ENCODE results near the gene MAPKAPK2. TPM values are rescaled to one million over a fixed set of nuclear protein-coding genes. Genes with fewer than 3 reads are reported as not detected.

Gene MAPKAPK2
- total and polyA plus RNA-seq, 2 of the 13 experiments (the other 11 are each of a cell fraction or from before 2014, with no cell fraction given): 16.6 to 34.0 TPM

- WGBS (ENCODE audit: low lambda C conversion rate): 40% methylated on average over 6 of the region's 6 CpGs
- ATAC-seq: no peak
These were observed 20.0 kb upstream of the MAPKAPK2 start for GRCh38 chr1:206664740-206665139.

DNA sequence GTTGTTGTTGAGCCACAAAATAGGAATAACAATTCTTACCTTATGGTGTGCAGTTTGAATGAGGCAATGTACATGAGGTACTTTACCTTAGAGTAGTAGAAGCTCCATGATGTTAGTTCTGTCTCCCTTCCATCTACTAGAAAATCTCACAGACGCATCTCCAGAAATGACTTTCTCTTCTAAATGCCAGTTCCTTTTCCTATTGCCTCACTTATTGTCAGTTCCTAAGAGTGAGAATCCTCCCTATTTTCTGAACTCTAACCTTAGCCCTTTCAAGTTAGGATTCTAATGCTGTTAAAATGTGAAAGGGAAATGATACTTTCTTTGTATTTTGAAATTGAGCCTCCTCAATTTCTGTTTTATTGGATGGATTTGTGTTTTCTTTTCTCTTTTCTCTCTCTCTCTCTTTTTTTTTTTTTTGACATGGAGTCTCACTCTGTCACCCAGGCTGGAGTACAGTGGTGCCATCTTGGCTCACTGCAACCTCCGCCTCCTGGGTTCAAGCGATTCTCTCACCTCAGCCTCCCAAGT, 18.6 kb upstream of the MAPKAPK2 start:
- ChIA-PET CTCF (ENCODE audit: low intra/inter-chr PET ratio, low total read pairs) (no interaction called here), POLR2A (no interaction called here)
- H3K4me2 ChIP-seq (ENCODE audit: low read depth, low read length): no peak overlapping the region
- no peak overlapping the region for H3K4me3 ChIP-seq (replicated peaks in 1 of 3; ENCODE audit: insufficient read depth in 1 of 3, low read depth in 2 of 3, low read length in 3 of 3)
- H3K36me3 ChIP-seq (replicated peaks in 1 of 2; ENCODE audit: control insufficient read depth in 1 of 2, insufficient read depth in 2 of 2, low read length in 2 of 2): no peaks in the 10 kb centered on the region
- peaks cover 2 to 43% of the 10 kb centered on the region in 2 experiments; a peak in 4 of 5 replicates for H3K27me3 ChIP-seq (ENCODE audit: control insufficient read depth in 1 of 2, insufficient read depth in 2 of 2, low read length in 2 of 2)
- 0 out of 2 replicates have a peak, but pooled peaks cover 7% of the 10 kb centered on the region for H3K4me1 ChIP-seq (ENCODE audit: insufficient read depth, low read length)
- FAIRE-seq (no peak), ATAC-seq (no peak), DNase-seq (ENCODE audit: low spot score) (no peak)
- intact Hi-C loops (cut with micrococcal nuclease; ENCODE audit: unreplicated experiment) (no loop called here), in situ Hi-C loops (cut with HindIII; ENCODE audit: extremely low pct_ligation_motif_present, low pct_unique_long_range_greater_than_20kb) (loop anchor here (5.0 kb wide), 1 partner anchor 34 kb away; no protein-coding TSS in a partner anchor)
- H3K9me3 ChIP-seq (ENCODE audit: low read length): no peaks in the 10 kb centered on the region
- no peak overlapping the region for H2AFZ ChIP-seq (ENCODE audit: low read length)
- no peak overlapping the region for H3K27ac ChIP-seq (ENCODE audit: extremely low read length, insufficient read depth, low read length)
- no TSS peak for BruUV-seq (replicated peaks)
- WGBS (ENCODE audit: low lambda C conversion rate): 62% methylated on average over 3 of the region's 3 CpGs
- no peak overlapping the region for H3K9ac ChIP-seq (ENCODE audit: insufficient read depth, low read depth, low read length)
- H4K20me1 ChIP-seq (ENCODE audit: insufficient read depth, low read length): no peaks in the 10 kb centered on the region
- no peaks in the 10 kb centered on the region for H3K79me2 ChIP-seq (ENCODE audit: insufficient read depth, low read length)
- no peak for TF ChIP-seq ZNF264 (CRISPR knock-in tag; IDR thresholded peaks at IDR 0.05)
- TF ChIP-seq ZNF549 (CRISPR knock-in tag; IDR thresholded peaks at IDR 0.05): no peak
- TF ChIP-seq, protein P1, sequence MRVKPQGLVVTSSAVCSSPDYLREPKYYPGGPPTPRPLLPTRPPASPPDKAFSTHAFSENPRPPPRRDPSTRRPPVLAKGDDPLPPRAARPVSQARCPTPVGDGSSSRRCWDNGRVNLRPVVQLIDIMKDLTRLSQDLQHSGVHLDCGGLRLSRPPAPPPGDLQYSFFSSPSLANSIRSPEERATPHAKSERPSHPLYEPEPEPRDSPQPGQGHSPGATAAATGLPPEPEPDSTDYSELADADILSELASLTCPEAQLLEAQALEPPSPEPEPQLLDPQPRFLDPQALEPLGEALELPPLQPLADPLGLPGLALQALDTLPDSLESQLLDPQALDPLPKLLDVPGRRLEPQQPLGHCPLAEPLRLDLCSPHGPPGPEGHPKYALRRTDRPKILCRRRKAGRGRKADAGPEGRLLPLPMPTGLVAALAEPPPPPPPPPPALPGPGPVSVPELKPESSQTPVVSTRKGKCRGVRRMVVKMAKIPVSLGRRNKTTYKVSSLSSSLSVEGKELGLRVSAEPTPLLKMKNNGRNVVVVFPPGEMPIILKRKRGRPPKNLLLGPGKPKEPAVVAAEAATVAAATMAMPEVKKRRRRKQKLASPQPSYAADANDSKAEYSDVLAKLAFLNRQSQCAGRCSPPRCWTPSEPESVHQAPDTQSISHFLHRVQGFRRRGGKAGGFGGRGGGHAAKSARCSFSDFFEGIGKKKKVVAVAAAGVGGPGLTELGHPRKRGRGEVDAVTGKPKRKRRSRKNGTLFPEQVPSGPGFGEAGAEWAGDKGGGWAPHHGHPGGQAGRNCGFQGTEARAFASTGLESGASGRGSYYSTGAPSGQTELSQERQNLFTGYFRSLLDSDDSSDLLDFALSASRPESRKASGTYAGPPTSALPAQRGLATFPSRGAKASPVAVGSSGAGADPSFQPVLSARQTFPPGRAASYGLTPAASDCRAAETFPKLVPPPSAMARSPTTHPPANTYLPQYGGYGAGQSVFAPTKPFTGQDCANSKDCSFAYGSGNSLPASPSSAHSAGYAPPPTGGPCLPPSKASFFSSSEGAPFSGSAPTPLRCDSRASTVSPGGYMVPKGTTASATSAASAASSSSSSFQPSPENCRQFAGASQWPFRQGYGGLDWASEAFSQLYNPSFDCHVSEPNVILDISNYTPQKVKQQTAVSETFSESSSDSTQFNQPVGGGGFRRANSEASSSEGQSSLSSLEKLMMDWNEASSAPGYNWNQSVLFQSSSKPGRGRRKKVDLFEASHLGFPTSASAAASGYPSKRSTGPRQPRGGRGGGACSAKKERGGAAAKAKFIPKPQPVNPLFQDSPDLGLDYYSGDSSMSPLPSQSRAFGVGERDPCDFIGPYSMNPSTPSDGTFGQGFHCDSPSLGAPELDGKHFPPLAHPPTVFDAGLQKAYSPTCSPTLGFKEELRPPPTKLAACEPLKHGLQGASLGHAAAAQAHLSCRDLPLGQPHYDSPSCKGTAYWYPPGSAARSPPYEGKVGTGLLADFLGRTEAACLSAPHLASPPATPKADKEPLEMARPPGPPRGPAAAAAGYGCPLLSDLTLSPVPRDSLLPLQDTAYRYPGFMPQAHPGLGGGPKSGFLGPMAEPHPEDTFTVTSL (CRISPR knock-in tag; IDR thresholded peaks at IDR 0.05; ENCODE audit: borderline replicate concordance): no peak
- TF ChIP-seq PAX8 (CRISPR knock-in tag; IDR thresholded peaks at IDR 0.05; ENCODE audit: borderline replicate concordance): no peak
- TF ChIP-seq ZFP82 (CRISPR knock-in tag; IDR thresholded peaks at IDR 0.05; ENCODE audit: borderline replicate concordance): no peak
- no peak for TF ChIP-seq TBX2 (CRISPR knock-in tag; IDR thresholded peaks at IDR 0.05; ENCODE audit: borderline replicate concordance)
- no peak for TF ChIP-seq ATF7 (IDR thresholded peaks at IDR 0.05)
- no peak for TF ChIP-seq ATF7 (CRISPR knock-in tag; IDR thresholded peaks at IDR 0.05)
- no peak for TF ChIP-seq ZBTB42 (CRISPR knock-in tag; IDR thresholded peaks at IDR 0.05)
- TF ChIP-seq SATB2 (CRISPR knock-in tag; IDR thresholded peaks at IDR 0.05): no peak
- no peak for TF ChIP-seq MED13 (CRISPR knock-in tag; IDR thresholded peaks at IDR 0.05)
- TF ChIP-seq ZC3H4 (CRISPR knock-in tag; IDR thresholded peaks at IDR 0.05; ENCODE audit: borderline replicate concordance): no peak

More at GRCh38 chr1:206664740-206665139, 20.0 kb upstream of the MAPKAPK2 start:
- Histone ChIP-seq H3K79me2 (ENCODE audit: insufficient read depth, low read length) (no peaks in the 10 kb centered on the region), H3K4me2 (ENCODE audit: low read depth, low read length) (no peak overlapping the region), H3K36me3 (replicated peaks in 1 of 2; ENCODE audit: control insufficient read depth in 1 of 2, insufficient read depth in 2 of 2, low read length in 2 of 2) (no peaks in the 10 kb centered on the region), H4K20me1 (ENCODE audit: insufficient read depth, low read length) (no peaks in the 10 kb centered on the region), H3K4me3 (replicated peaks in 1 of 3; ENCODE audit: insufficient read depth in 1 of 3, low read depth in 2 of 3, low read length in 3 of 3) (no peak overlapping the region), H3K27me3 (ENCODE audit: control insufficient read depth in 1 of 2, insufficient read depth in 2 of 2, low read length in 2 of 2) (peaks cover 2 to 31% of the 10 kb centered on the region in 2 experiments; a peak in 4 of 5 replicates), H3K9ac (ENCODE audit: insufficient read depth, low read depth, low read length) (no peak overlapping the region), H3K9me3 (ENCODE audit: low read length) (no peaks in the 10 kb centered on the region), H3K4me1 (ENCODE audit: insufficient read depth, low read length) (peaks cover under 1% of the 10 kb centered on the region; the same call in 1 of the 2 replicates), H3K27ac (ENCODE audit: extremely low read length, insufficient read depth, low read length) (no peak overlapping the region), H2AFZ (ENCODE audit: low read length) (no peak overlapping the region)
- in situ Hi-C loops (cut with HindIII; ENCODE audit: extremely low pct_ligation_motif_present, low pct_unique_long_range_greater_than_20kb): loop anchor here (5.0 kb wide), 1 partner anchor 32 kb away; no protein-coding TSS in a partner anchor
- ChIA-PET POLR2A (interaction anchor here (1.8 kb wide), 1 partner anchor 29 kb away, joined by 14 read pairs; the partner anchor contains the start of gene DYRK3), CTCF (ENCODE audit: low intra/inter-chr PET ratio, low total read pairs) (interaction anchor here (0.5 to 3.7 kb wide), 5 partner anchors 30 to 175 kb away, joined by 3 to 33 read pairs (median 17); partner anchors contain the start of gene DYRK3)
- DNase-seq (ENCODE audit: low spot score) (no peak), FAIRE-seq (no peak)
- intact Hi-C loops (cut with micrococcal nuclease; ENCODE audit: unreplicated experiment): loop anchor here (1.0 to 2.0 kb wide), 3 partner anchors 30 to 174 kb away; no protein-coding TSS in a partner anchor
- TF ChIP-seq ZNF564 (CRISPR knock-in tag; IDR thresholded peaks at IDR 0.05) (no peak), HOXA3 (CRISPR knock-in tag; IDR thresholded peaks at IDR 0.05) (no peak), ZNF224 (CRISPR knock-in tag; IDR thresholded peaks at IDR 0.05) (no peak), TAF15 (IDR thresholded peaks at IDR 0.05; ENCODE audit: low read depth, low read length, poor library complexity, severe bottlenecking) (no peak), GTF2F1 (IDR thresholded peaks at IDR 0.05; ENCODE audit: low read length) (no peak), NFE2 (CRISPR knock-in tag; IDR thresholded peaks at IDR 0.05) (no peak)
- no TSS peak for BruUV-seq (replicated peaks)
